ENCODE data around the gene AKAP13.
"Not testable (repeated sequence)": the region's sequence is repeated elsewhere in the genome, so short reads cannot be mapped to it uniquely, and the experiment has no call there.

The AKAP13 gene, protein sequence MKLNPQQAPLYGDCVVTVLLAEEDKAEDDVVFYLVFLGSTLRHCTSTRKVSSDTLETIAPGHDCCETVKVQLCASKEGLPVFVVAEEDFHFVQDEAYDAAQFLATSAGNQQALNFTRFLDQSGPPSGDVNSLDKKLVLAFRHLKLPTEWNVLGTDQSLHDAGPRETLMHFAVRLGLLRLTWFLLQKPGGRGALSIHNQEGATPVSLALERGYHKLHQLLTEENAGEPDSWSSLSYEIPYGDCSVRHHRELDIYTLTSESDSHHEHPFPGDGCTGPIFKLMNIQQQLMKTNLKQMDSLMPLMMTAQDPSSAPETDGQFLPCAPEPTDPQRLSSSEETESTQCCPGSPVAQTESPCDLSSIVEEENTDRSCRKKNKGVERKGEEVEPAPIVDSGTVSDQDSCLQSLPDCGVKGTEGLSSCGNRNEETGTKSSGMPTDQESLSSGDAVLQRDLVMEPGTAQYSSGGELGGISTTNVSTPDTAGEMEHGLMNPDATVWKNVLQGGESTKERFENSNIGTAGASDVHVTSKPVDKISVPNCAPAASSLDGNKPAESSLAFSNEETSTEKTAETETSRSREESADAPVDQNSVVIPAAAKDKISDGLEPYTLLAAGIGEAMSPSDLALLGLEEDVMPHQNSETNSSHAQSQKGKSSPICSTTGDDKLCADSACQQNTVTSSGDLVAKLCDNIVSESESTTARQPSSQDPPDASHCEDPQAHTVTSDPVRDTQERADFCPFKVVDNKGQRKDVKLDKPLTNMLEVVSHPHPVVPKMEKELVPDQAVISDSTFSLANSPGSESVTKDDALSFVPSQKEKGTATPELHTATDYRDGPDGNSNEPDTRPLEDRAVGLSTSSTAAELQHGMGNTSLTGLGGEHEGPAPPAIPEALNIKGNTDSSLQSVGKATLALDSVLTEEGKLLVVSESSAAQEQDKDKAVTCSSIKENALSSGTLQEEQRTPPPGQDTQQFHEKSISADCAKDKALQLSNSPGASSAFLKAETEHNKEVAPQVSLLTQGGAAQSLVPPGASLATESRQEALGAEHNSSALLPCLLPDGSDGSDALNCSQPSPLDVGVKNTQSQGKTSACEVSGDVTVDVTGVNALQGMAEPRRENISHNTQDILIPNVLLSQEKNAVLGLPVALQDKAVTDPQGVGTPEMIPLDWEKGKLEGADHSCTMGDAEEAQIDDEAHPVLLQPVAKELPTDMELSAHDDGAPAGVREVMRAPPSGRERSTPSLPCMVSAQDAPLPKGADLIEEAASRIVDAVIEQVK (N-terminal part only)

DNA sequence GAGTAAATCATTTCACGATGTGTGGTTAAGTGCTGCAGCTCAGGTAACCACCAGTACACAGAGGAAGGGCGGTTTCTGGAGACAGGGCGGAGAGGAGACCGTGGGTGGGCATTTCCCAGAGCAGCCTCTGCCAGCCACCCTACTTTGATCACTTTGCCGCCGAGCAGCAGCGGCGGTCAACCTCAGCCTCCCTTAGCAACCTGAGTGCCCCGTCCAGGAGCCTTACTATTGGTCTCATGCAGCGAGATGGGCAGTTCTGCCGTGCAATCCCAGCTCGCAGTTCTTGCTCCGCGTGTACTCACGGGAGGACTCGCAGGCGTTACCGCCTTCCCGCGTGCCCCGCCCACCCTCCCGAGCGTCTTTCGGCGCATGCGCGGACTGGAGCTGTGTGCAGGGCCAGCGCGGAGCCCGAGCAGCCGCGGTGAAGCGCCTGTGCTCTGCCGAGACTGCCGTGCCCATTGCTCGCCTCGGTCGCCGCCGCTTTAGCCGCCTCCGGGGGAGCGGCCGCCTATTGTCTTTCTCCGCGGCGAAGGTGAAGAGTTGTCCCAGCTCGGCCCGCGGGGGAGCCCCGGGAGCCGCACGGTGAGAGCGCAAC, at the start of gene AKAP13:
Gene AKAP13, plus strand, starts transcription at position 387 of the 595 bp plus-strand sequence. CDS start 105,118 bp downstream, outside the sequence.
- DNase-seq = peak; percentile 98 to 99

DNA sequence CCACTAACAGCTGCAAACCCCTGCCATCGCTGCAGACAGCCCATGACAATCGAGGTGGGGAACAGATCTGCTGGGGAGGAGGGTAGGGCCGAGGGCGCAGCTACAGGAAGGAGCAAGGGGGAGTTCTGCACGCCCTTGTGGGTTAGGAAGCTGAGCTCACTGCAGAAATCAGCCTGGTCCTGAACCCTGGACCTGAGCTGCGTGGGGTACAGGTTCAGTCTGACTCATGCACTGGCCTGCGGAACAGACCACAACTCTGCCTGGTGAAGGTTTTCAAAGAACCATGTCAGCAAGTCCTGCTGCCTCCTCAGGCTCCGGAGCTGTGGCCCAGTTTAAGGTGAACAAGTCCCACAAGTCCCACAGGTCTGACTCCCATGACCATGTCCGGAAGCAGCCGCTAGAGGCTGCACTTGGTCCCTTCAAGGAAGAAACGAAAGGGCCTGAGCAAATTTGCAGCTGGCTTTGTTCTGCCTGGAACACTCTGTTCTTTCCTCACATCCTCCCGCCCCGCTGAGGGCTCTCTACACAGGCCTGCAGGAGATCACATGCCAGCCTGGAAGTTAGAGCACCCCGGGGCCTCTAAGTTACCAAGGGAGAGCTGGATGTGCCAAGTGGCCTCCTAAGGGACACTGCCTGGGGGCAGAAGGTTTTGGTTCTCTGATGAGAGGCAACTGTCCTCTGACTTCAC, 49.4 kb upstream of the AKAP13 start:
- DNase-seq = peak; percentile 77 to 78

- peak in 1 of 2 donors; percentile 15 for DNase-seq
These were observed 48.6 kb upstream of the AKAP13 start for GRCh38 chr15:85331655-85332285.

DNA sequence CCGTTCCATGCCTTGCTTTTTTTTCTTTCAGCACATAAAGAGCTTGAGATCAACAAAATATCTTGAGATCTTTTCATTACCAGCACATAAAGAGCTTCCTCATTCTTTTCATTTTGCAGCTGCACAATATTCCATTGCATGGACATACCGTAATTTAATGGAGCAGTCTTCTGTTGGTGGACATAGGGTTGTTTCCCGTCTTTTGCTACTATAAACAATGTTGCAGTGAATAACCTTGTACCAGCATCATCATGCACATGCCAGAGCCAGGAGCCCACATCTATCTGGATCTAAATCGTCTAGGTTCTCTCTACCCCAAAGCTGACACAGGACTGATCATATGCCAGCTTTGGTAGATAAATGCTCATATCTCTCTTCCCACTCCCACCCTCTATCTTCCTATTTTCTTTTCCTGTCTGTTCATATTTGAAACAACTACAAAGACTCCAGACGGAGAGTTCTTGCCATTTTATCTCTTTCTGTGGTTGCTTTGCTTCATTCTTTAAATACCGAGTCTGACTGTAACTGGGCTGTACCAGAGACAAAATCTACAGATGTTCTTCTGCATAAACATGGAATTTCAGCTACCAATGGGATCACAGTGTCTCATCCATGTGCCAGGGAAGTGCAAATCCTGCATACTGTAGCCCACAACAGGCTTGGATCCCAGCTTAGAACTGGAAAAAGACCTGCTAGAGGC, 47.1 kb upstream of the AKAP13 start:
- no peak for DNase-seq

DNA sequence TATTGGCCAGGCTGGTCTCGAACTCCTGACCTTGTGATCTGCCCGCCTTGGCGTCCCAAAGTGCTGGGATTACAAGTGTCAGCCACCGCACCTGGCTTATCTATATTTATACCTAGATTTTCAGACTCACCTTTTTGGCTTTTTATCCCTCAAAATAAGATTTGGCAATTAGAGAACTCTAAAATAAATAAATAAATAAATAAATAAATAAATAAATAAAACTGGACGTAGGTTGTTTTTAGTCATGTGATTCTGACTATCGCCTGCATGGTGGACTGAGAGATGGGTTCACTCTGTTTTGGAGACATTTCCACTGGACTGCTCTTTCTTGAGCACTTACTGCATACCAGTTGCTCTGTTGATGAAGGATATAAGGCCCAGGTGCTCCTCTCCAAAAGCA, 46.2 kb upstream of the AKAP13 start:
- DNase-seq = no peak

GRCh38 chr15:85335193-85335942, 45.0 kb upstream of the AKAP13 start:
- no peak for DNase-seq

DNA sequence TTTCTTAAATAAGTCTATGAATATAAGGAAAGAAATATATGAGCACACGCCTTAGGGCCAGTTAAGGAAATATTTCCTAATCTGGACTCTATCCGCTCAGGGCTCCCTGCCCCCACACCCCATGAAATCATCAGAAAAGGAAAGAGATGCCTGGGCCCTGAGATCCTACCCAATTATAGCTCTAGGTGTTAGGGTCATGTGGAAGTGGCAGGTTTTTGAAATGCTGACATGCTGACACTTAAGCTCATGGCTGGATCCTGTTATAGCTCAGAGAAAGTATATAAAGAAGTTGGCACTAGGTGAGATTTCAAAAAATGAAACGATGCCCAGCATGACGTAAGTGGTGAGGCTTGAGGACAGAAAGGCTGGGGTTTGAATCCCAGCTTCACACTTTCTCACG, 43.5 kb upstream of the AKAP13 start:
- DNase-seq = no peak

DNA sequence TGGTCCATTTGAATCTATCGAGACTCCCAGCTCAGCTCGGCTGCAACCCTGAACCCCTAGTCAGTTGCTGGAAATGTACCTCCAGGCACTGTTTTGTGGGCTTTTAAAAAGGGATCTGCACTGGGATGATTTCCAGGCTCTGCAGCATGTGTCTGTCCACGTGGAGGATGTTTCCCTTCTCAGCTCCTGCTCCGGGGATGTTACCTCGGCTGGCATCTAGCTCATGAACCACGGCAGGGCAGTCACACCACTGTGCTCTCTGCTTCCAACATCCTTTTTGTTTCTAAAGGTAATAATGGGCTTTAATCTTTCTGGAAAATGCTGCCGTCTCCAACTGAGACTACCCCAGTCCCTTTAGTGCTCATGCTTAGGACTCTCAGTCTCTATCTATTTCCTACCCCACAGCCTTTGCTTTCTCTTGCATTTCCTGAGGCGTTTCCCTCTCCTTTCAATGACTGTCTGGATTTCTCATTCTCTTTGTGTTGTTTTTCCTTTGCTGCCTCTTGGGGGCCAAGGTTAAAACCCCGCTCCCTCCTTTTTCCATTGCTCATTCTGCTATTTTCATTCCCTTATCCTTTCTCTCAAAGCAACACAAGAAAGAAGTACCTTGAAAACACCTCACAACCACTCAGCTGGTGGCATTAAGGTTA, 42.9 kb upstream of the AKAP13 start:
- DNase-seq = no peak

- DNase-seq = no peak
These were observed 40.1 kb upstream of the AKAP13 start for GRCh38 chr15:85340321-85340665.

GRCh38 chr15:85340852-85341251, 39.6 kb upstream of the AKAP13 start:
- no peak for DNase-seq

DNA sequence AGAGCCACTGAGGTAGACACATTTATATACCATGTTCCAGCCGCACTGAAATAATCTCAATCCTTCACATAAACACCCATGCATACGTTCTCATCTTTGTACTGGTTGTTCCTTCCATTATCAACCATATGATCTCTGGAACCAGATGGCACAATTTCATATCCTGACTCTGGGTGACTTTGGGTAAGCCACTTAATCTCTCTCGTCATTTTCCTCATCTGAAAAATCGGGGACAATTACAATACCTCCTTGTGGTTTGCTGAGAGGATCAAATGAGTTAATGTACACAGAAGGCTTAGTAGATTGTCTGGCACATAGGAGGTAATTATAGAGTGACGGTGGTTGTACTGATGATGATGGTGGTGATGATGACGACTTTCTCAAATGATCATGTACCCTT, 38.2 kb upstream of the AKAP13 start:
- DNase-seq = not testable (repeated sequence)

- not testable (repeated sequence) for DNase-seq
These were observed 37.0 kb upstream of the AKAP13 start for GRCh38 chr15:85343443-85343842.

GRCh38 chr15:85344241-85344640, 36.2 kb upstream of the AKAP13 start:
- not testable (repeated sequence) for DNase-seq

- DNase-seq = not testable (repeated sequence)
These were observed 35.7 kb upstream of the AKAP13 start for GRCh38 chr15:85344653-85345114.

DNA sequence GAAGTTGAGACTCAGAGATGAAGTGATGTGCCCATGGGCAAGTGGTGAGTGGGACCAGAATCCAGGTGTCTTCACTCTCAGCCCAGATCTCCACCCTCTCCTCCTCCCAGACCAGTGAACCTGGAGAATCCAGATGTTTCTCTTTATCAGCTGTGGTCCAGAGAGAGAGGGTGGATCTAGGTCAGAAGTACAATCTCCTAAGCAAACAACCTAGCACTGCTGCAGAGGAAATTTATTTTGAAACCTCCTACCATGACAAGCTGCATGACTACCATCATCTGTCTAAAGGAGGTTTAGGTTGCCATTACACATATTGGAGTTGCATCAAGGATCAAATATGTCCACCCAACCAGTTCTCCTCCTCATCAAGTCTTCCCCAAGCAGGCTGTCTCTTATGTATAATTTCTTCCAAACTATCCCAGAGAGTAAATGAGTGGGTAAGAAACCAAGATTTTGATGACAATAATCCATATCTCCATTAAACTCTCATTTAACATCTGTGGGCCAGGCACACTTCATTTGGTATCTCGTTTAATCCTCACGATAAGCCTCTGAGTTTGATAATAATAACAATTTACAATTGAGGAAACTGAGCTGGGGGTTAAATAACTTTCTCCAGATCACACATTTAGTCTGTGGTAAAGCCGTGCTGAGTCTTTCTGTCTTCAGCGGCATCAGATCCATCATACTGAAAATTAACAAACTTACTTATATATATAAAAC, 35.0 kb upstream of the AKAP13 start:
- DNase-seq = not testable (repeated sequence)

GRCh38 chr15:85346462-85347084, 33.8 kb upstream of the AKAP13 start:
- not testable (repeated sequence) for DNase-seq

- not testable (repeated sequence) for DNase-seq
These were observed 32.9 kb upstream of the AKAP13 start for GRCh38 chr15:85347264-85348047.

All from CD4-positive, alpha-beta T cell treated with Interleukin-4 for 1 hour (primary cell).